A549 (cell line): ENCODE data around the gene SLC5A3. TPM values are rescaled to one million over a fixed set of nuclear protein-coding genes. Genes with fewer than 3 reads are reported as not detected.

Source experiments
- ATAC-seq, 2 experiments: fragments of 200-7000 bp in 1 of 2; fragments of >200 bp in 1 of 2; cut with Nextera tagmentation in 1 of 2; cut with Tn5 transposase in 1 of 2; 3 replicates each; pipeline versions ENCODE4 v1.8.0 to v1.9.1; 2018 to 2020; ENCODE audit warnings: mild to moderate bottlenecking in 1 of 2, moderate library complexity in 1 of 2
- CTCF ChIA-PET: fragments of 300-600 bp; sonication (Branson Sonifier 250); formaldehyde crosslinking; extraction: SDS; loops from one replicate; lab custom pipeline; 2021; ENCODE audit warnings: antibody characterized with exemption, inconsistent platforms; lab: Yijun Ruan, JAX
- POLR2A ChIA-PET: fragments of 350-600 bp; formaldehyde crosslinking; extraction: SDS; loops from one replicate; lab custom pipeline; 2021; ENCODE audit warnings: antibody characterized with exemption, inconsistent platforms; lab: Yijun Ruan, JAX
- DNase-seq, 2 experiments: peaks; one replicate each; pipeline versions ENCODE4 v3.0.0 to v3.0.0-alpha.2; 2011 to 2016; ENCODE audit warnings: low read depth in 1 of 2, low spot score in 1 of 2
- FAIRE-seq: peaks from 2 replicates; lab custom pipeline; 2011; peaks lifted over from hg19 to GRCh38; lab: Jason Lieb, UNC
- H3K27ac ChIP-seq, 2 experiments: fragments of >200 bp; sonication (Bioruptor Twin); formaldehyde crosslinking; 3 replicates each; pipeline ENCODE4 v1.5.1; 2016 to 2017
- H3K4me1 ChIP-seq: fragments of >200 bp; sonication (Bioruptor Twin); formaldehyde crosslinking; 3 replicates; pipeline ENCODE4 v1.6.1; 2016
- H3K4me2 ChIP-seq: fragments of >200 bp; sonication (Bioruptor Twin); formaldehyde crosslinking; 3 replicates; pipeline ENCODE4 v1.6.1; 2016
- H3K4me3 ChIP-seq: fragments of >200 bp; sonication (Bioruptor Twin); formaldehyde crosslinking; 3 replicates; pipeline ENCODE4 v1.5.1; 2016
- H3K9me3 ChIP-seq: fragments of >200 bp; sonication (Bioruptor Twin); formaldehyde crosslinking; 3 replicates; pipeline ENCODE4 v1.6.1; 2016
- BCL3 ChIP-seq: fragments of >200 bp; sonication (Bioruptor Twin); formaldehyde crosslinking; IDR thresholded peaks from 3 replicates; pipeline ENCODE4 v1.6.1; 2016
- CBX8 ChIP-seq: fragments of 200-600 bp; sonication (generic); IDR thresholded peaks from 2 replicates; pipeline ENCODE4 v1.6.1; 2016
- CHD4 ChIP-seq: fragments of 200-600 bp; sonication (generic); IDR thresholded peaks from 2 replicates; pipeline ENCODE4 v1.6.1; 2016; ENCODE audit warnings: antibody characterized with exemption, mild to moderate bottlenecking, borderline replicate concordance
- E2F6 ChIP-seq: IDR thresholded peaks from 2 replicates; pipeline ENCODE4 v1.6.1; 2012; ENCODE audit warnings: low read depth, borderline replicate concordance
- EHF ChIP-seq: fragments of 250-450 bp; sonication (Bioruptor Pico); IDR thresholded peaks from 2 replicates; pipeline ENCODE4 v1.5.0; 2020; ENCODE audit warnings: mild to moderate bottlenecking
- EHMT2 ChIP-seq: fragments of 200-600 bp; sonication (generic); IDR thresholded peaks from 2 replicates; pipeline ENCODE4 v1.6.1; 2016; ENCODE audit warnings: antibody characterized with exemption, low read depth, mild to moderate bottlenecking, moderate library complexity
- ESRRA ChIP-seq: fragments of 150-350 bp; IDR thresholded peaks from 2 replicates; pipeline ENCODE4 v1.6.1; 2014; ENCODE audit warnings: mild to moderate bottlenecking, low read length, borderline replicate concordance
- FOSL2 ChIP-seq, 2 experiments: fragments of 450-650 bp in 1 of 2; fragments of >200 bp in 1 of 2; sonication (Bioruptor Twin) in 1 of 2; formaldehyde crosslinking; IDR thresholded peaks; 2 replicates each; pipeline versions ENCODE4 v1.5.0 to v1.6.1; 2016 to 2020; ENCODE audit warnings: mild to moderate bottlenecking in 1 of 2, moderate library complexity in 1 of 2
- GATA3 ChIP-seq: IDR thresholded peaks from 2 replicates; pipeline ENCODE4 v1.6.1; 2012; ENCODE audit warnings: borderline replicate concordance
- JUN ChIP-seq, 2 experiments: fragments of >200 bp; sonication (Bioruptor Twin); formaldehyde crosslinking; IDR thresholded peaks; 2 replicates in 1 of 2; 3 replicates in 1 of 2; pipeline ENCODE4 v1.6.1; 2016 to 2017
- KDM5A ChIP-seq: fragments of 200-600 bp; sonication (generic); IDR thresholded peaks from 2 replicates; pipeline ENCODE4 v1.6.1; 2016; ENCODE audit warnings: antibody characterized with exemption, mild to moderate bottlenecking
- MAZ ChIP-seq: fragments of 150-350 bp; IDR thresholded peaks from 2 replicates; pipeline ENCODE4 v1.6.1; 2014; ENCODE audit warnings: antibody characterized with exemption, low read depth, low read length, borderline replicate concordance
- MYC ChIP-seq: IDR thresholded peaks from 2 replicates; pipeline ENCODE4 v1.6.1; 2012; ENCODE audit warnings: mild to moderate bottlenecking, inconsistent platforms, low read length, improper control_type of control experiment, borderline replicate concordance
- PHF8 ChIP-seq: fragments of 200-600 bp; sonication (generic); IDR thresholded peaks from 2 replicates; pipeline ENCODE4 v1.6.1; 2016; ENCODE audit warnings: low read depth, mild to moderate bottlenecking, antibody characterized with exemption, moderate library complexity, borderline replicate concordance
- POLR2A ChIP-seq: IDR thresholded peaks from 2 replicates; pipeline ENCODE4 v1.6.1; 2012; ENCODE audit warnings: mild to moderate bottlenecking, low read length
- RAD21 ChIP-seq, 2 experiments: fragments of >200 bp in 1 of 2; sonication (Bioruptor Twin) in 1 of 2; formaldehyde crosslinking in 1 of 2; IDR thresholded peaks in 1 of 2; conservative IDR thresholded peaks in 1 of 2; 2 replicates in 1 of 2; 3 replicates in 1 of 2; pipeline ENCODE4 v1.6.1; 2012 to 2018; ENCODE audit warnings: inconsistent platforms in 1 of 2
- RARB ChIP-seq: fragments of 250-450 bp; sonication (Bioruptor Pico); IDR thresholded peaks from 2 replicates; pipeline ENCODE4 v1.8.0; 2021; ENCODE audit warnings: mild to moderate bottlenecking, moderate library complexity
- RNF2 ChIP-seq: fragments of 200-600 bp; sonication (generic); IDR thresholded peaks from 2 replicates; pipeline ENCODE4 v1.6.1; 2016; ENCODE audit warnings: low read depth, mild to moderate bottlenecking, antibody characterized with exemption, moderate library complexity, borderline replicate concordance
- SMC3 ChIP-seq: fragments of >200 bp; sonication (Bioruptor Twin); formaldehyde crosslinking; IDR thresholded peaks from 3 replicates; pipeline ENCODE4 v1.6.1; 2018; ENCODE audit warnings: inconsistent platforms
- ZC3H11A ChIP-seq: fragments of 450-650 bp; IDR thresholded peaks from 2 replicates; pipeline ENCODE4 v1.6.1; 2014; ENCODE audit warnings: antibody characterized with exemption, mild to moderate bottlenecking
- ZNF302 ChIP-seq: fragments of 250-450 bp; sonication (Bioruptor Pico); IDR thresholded peaks from 2 replicates; pipeline ENCODE4 v1.9.0; 2021; ENCODE audit warnings: inconsistent platforms, mild to moderate bottlenecking, moderate library complexity
- ZSCAN20 ChIP-seq: fragments of 250-450 bp; sonication (Bioruptor Pico); IDR thresholded peaks from 2 replicates; pipeline ENCODE4 v1.8.0; 2022; ENCODE audit warnings: mild to moderate bottlenecking, moderate library complexity
- WGBS: methylation state at CpG from one replicate; pipeline ENCODE4 v1.1.6; 2017; ENCODE audit errors: missing lambda C conversion rate; 5-methylcytosine and 5-hydroxymethylcytosine counted together
- polyA minus RNA-seq: library from RNA; depleted of rRNA, polyadenylated mRNA; stranded (reverse); fragments of >200 nt; gene quantifications from 2 replicates; pipeline ENCODE4 v1.2.3, GENCODE V29; 2011; rRNA and poly(A)+ RNA removed
- polyA plus RNA-seq, 4 experiments: library from polyadenylated mRNA; depleted of rRNA in 3 of 4; stranded (reverse); fragments of >200 nt; fragmentation: RNase III in 1 of 4; extraction: RNeasy Plus Mini Kit Qiagen cat#74134 plus additional on column Dnase treatment in 1 of 4; gene quantifications; 2 replicates in 3 of 4; 3 replicates in 1 of 4; pipeline ENCODE4 v1.2.3, GENCODE V29; 2011 to 2017
- TF ChIP-seq, protein P1 (sequence below): IDR thresholded peaks from 2 replicates; pipeline ENCODE4 v1.6.1; 2012
- TF ChIP-seq, protein P2 (sequence below): fragments of >200 bp; sonication (Bioruptor Twin); formaldehyde crosslinking; IDR thresholded peaks from 2 replicates; pipeline ENCODE4 v1.6.1; 2016
- TF ChIP-seq, protein P3 (sequence below): fragments of 150-350 bp; IDR thresholded peaks from 2 replicates; pipeline ENCODE4 v1.6.1; 2014; ENCODE audit warnings: low read depth, mild to moderate bottlenecking, low read length

Gene SLC5A3
- polyA plus RNA-seq (2011; rRNA removed) (6.5 and 7.2 TPM in 2 replicates), polyA plus RNA-seq (2017; fragmentation: RNase III; extraction: RNeasy Plus Mini Kit Qiagen cat#74134 plus additional on column Dnase treatment) (5.7 to 7.7 TPM (median 6.6 TPM) in 3 replicates), polyA minus RNA-seq (12.2 and 13.8 TPM in 2 replicates)
- 0.86 and 0.87 TPM in 2 replicates for polyA plus RNA-seq (2012; cell fraction: cytosol; rRNA removed)
- 1.4 and 2.4 TPM in 2 replicates for polyA plus RNA-seq (2012; cell fraction: nucleus; rRNA removed)

GRCh38 chr21:34073032-34073748 is at the start of gene SLC5A3, which contains the start of gene MRPS6:
Gene SLC5A3 (plus strand): TSS chr21:34073578. CDS start chr21:34095199, 21,621 bp downstream.
Gene MRPS6 (plus strand): TSS chr21:34073578. CDS start chr21:34073701, 123 bp downstream.
- TF ChIP-seq RAD21 (conservative IDR thresholded peaks at IDR 0.05 in 1 of 2, IDR thresholded peaks at IDR 0.05 in 1 of 2): no peak
- 0 out of 3 replicates have a peak, but pooled peaks have one; percentile 67 for TF ChIP-seq BCL3
- TF ChIP-seq ZNF302 (CRISPR knock-in tag): no peak
- peak in 1 of 2 experiments; percentile 72; a peak in 2 of 5 replicates for TF ChIP-seq JUN (IDR thresholded peaks at IDR 0.05)
- TF ChIP-seq SMC3: 0 out of 3 replicates have a peak, but pooled peaks have one; percentile 5
- no peak for TF ChIP-seq FOSL2 (IDR thresholded peaks at IDR 0.05)
- no peak for TF ChIP-seq FOSL2 (CRISPR knock-in tag; IDR thresholded peaks at IDR 0.05)
- peak; percentile 40; the same call in 1 of the 2 replicates for TF ChIP-seq PHF8
- peak; percentile 97 for TF ChIP-seq POLR2A
- TF ChIP-seq, protein P1, sequence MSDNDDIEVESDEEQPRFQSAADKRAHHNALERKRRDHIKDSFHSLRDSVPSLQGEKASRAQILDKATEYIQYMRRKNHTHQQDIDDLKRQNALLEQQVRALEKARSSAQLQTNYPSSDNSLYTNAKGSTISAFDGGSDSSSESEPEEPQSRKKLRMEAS: peak; percentile 59
- peak; percentile 64 for TF ChIP-seq E2F6
- no CpG with 5 or more reads among the region's 104 CpGs for WGBS
- POLR2A ChIA-PET: interaction anchor here (0.7 to 2.2 kb wide), 6 partner anchors 10 to 275 kb away, joined by 3 to 11 read pairs (median 6); no protein-coding TSS in a partner anchor
- Histone ChIP-seq H3K4me3 (peak within 1 kb of the TSS; percentile 98), H3K9me3 (no peaks in the 10 kb centered on the region), H3K4me2 (peak within 1 kb of the TSS; percentile 85), H3K27ac (peak within 1 kb of the TSS; percentile 94 to 100), H3K4me1 (peaks cover 21% of the 10 kb centered on the region)
- DNase-seq (peak; percentile 13 to 78), FAIRE-seq (no peak), ATAC-seq (peak; percentile 89 to 90)
- CTCF ChIA-PET: interaction anchor here (0.6 to 1.5 kb wide), 6 partner anchors 8 to 275 kb away, joined by 3 to 6 read pairs (median 3); no protein-coding TSS in a partner anchor

DNA sequence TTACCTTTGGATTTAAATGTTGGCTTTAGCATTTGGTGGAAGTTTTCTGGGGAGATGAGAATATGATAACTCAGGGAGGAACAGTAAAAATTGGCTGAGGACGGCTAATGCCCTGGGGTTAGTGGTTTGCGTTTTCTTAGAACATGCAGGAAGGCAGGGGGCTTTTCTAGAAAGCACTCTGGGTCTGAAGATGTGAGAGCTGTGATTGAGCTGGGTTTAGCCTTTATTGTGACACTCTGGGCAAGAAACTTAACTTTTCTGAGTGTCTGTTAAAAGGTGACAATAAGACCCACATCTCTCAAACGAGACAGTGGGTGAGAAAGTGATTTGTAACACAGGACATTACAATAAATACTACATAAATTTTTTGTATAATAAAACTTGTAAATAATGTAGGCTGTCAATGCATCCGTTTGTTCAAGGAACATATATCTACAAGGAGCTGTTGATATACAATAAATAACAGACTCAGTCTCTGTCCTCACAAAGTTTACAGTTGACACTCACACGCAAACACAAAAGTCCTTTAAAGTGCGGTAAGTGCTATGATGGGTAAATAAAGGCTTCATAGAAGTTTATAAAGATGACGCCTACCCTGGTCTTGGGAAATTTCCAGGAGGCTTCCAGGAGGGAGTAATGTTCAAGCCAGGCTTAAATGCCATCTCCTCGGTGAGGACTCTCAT is 49.5 kb upstream of the SLC5A3 start:
- ChIA-PET CTCF (interaction anchor here (1.3 kb wide), 1 partner anchor 100 kb away, joined by 3 read pairs; no protein-coding TSS in a partner anchor), POLR2A (no interaction called here)
- H3K4me1 ChIP-seq: no peaks in the 10 kb centered on the region
- FAIRE-seq (no peak), ATAC-seq (no peak), DNase-seq (no peak)
- H3K27ac ChIP-seq: no peak overlapping the region
- 39% methylated on average over 8 of the region's 8 CpGs for WGBS
- no peak overlapping the region for H3K4me3 ChIP-seq
- no peaks in the 10 kb centered on the region for H3K9me3 ChIP-seq
- H3K4me2 ChIP-seq: no peak overlapping the region
- no peak for TF ChIP-seq ZSCAN20 (CRISPR knock-in tag)
- TF ChIP-seq RARB (CRISPR knock-in tag): no peak
- no peak for TF ChIP-seq RNF2
- TF ChIP-seq, protein P2, sequence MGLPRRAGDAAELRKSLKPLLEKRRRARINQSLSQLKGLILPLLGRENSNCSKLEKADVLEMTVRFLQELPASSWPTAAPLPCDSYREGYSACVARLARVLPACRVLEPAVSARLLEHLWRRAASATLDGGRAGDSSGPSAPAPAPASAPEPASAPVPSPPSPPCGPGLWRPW: no peak
- no peak for TF ChIP-seq ZC3H11A
- TF ChIP-seq GATA3: no peak
- no peak for TF ChIP-seq KDM5A
- TF ChIP-seq EHMT2: no peak
- TF ChIP-seq ESRRA: no peak
- TF ChIP-seq POLR2A: no peak
- TF ChIP-seq CBX8: no peak
- no peak for TF ChIP-seq FOSL2 (IDR thresholded peaks at IDR 0.05)
- no peak for TF ChIP-seq FOSL2 (CRISPR knock-in tag; IDR thresholded peaks at IDR 0.05)
- no peak for TF ChIP-seq PHF8
- TF ChIP-seq JUN (IDR thresholded peaks at IDR 0.05): no peak
- no peak for TF ChIP-seq MYC
- TF ChIP-seq CHD4: no peak
- TF ChIP-seq MAZ: no peak
- TF ChIP-seq, protein P3, sequence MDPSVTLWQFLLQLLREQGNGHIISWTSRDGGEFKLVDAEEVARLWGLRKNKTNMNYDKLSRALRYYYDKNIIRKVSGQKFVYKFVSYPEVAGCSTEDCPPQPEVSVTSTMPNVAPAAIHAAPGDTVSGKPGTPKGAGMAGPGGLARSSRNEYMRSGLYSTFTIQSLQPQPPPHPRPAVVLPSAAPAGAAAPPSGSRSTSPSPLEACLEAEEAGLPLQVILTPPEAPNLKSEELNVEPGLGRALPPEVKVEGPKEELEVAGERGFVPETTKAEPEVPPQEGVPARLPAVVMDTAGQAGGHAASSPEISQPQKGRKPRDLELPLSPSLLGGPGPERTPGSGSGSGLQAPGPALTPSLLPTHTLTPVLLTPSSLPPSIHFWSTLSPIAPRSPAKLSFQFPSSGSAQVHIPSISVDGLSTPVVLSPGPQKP: no peak
- no peak for TF ChIP-seq ZNF302 (CRISPR knock-in tag)
- no peak for TF ChIP-seq EHF (CRISPR knock-in tag)
